GM19035 (cell line): ENCODE data around the gene TCF7.

Source experiments
- ATAC-seq: cut with Tn5 transposase; IDR thresholded peaks from one replicate; pipeline ENCODE4 v1.9.1; 2021; ENCODE audit not compliant: unreplicated experiment

TCF7 gene

DNA sequence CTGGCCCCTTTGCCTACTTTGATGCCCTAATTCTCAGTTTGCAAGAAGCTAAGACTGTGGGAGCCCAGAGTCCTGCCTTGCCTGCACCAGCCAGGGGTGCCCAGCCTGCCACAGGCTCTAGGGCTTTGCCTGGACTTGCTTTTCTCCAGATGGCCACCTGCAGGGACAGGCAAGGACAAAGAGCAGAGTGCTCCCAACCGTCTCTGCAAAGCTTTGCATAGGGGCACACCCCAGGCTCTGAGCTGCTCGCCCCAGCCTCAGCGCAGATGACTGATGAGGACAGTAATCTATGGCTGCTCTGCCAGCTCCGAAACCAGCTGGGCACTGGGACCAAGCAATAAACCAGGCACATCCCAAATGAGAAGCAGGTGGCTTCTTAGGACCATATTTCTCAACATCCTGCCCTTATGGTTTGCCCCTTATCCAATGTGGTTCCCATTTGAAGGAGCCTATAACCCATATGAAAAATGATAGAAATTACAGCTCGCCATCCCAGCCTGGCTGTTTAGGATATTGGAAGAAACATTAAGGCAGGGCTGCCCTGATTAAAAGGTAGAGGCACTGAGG lies 25.4 kb upstream of the TCF7 start:
- ATAC-seq, result no peak

DNA sequence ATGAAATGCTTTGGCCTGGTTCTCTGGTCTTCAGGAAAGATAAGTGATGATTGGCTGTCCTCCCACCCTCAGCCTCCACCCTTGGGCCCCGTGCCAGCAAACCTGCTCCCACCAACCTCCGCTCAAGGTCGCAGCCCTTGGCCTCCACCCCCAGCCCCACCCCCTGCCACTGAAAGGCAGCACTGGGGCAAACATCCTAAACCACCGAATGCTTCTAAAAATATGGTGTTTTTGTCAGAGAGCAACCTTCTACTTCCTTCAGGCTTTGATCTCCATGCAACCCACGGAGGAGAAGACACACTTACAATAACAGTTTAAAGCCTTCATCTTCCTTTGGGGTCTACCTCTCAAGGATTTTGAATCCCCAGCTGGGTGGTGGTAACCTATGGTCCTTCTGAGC lies 24.0 kb upstream of the TCF7 start:
- ATAC-seq, result no peak

DNA sequence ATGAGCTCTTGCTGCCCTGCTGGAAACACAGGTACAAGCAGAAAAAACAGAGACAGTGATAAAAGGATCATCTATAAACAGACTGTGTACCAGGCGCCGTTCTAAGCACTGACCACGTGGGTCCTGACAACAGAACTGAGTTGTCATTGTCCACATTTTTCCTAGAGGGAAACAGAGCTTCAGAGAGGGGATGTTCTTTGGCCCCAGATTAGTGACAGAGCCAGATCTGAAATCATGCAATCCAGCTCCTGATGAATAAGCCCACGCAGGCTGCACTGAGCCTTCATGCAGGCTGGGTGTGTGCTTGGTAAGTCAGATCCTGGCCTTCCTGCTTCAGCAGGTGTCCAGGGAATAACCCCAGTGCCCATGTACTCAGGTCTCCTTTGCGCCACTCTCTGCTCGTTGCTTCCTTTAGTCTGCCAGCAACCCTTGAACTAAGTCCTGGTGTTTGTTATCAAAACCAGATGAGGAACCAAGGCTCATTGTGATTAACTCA lies 22.8 kb upstream of the TCF7 start:
- ATAC-seq, result no peak

DNA sequence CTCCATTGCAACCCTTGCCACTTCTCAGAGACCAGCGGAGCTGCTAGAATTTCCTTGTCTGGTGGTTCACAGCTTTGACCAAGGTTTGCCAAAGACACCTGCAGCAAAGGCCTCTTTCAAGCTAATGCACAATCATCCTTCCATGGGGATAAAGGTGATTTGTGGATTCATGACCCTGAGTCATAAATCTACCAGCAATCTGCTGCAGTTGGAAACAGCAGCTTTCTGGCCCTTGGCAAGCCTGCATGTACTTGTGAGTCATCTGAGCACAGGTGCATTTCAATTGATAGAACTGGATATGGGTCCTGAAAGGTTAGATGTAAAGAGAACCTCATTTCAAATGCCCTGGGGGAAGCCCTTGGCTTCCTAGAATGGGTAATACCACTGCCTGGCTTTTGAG lies 21.6 kb upstream of the TCF7 start:
- no peak for ATAC-seq

DNA sequence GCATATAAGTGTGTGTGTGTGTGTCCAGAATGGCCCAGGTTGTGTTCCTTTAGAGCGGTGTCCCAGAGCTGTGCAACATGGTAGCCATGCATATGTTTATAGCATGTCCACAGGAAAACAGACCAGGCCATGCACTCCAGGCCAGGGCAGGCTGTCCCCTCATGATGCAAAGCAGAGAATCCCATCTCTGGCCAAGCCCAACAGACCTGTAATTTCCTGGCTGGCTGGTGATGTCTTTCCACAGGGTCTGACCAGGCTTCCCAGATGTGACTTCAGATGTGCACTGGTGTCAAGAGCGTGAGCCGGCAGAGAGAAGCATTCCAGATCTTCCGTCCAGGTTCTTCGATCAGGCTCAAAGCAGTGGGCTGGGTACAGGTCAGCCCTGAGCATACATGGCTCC lies 21.1 kb upstream of the TCF7 start:
- no peak for ATAC-seq

DNA sequence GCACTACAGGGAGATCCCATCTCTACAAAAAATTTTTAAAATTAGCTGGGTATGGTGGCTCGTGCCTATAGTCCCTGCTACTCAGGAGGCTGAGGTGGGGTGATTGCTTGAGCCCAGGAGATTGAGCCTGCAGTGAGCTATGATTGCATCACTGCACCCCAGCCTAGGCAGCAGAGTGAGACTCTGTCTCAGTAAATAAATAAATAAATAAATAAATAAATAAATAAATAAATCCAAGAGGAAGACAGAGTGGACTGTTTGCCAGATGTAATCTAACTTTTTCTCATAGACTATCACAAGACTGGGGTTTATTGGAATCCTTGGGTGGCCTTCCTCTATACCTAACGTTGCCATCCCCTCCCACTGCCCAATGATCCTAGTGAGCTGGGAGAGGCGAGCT lies 19.2 kb upstream of the TCF7 start:
- no peak for ATAC-seq

DNA sequence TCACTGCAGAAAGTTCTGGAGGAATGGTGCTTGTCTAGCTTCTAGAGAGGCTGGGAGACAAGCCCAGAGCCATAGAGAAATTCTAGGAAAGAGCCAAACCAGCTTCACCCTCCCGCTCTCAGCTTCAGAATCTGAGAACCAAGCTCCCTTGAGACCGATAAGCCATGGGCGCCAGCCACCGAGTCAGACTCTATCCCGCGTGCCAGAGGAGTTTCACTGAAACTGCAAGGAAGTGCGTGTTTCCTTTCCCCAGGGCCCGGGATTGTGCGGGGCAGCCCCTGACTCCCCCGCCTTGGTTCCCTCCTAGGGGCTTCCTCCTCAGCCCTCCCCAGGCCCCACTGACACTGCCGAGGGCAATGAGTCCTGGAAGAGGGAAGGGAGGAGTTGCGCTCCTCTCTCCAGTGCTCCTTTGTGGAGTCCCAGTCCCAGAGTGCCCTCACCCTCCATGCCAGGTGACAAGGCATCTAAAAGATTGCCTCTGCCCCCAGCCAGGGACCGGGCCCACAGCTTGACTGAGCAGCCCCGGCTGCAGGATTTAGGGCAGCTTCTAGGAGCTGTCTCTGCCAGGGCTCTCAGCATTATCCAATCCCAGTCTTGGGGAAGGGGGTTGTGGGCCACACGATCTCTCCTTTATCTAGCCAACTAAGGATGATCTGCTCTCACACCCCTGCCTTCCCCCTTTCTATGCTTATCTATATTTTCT lies 18.4 kb upstream of the TCF7 start:
- ATAC-seq, result no peak

DNA sequence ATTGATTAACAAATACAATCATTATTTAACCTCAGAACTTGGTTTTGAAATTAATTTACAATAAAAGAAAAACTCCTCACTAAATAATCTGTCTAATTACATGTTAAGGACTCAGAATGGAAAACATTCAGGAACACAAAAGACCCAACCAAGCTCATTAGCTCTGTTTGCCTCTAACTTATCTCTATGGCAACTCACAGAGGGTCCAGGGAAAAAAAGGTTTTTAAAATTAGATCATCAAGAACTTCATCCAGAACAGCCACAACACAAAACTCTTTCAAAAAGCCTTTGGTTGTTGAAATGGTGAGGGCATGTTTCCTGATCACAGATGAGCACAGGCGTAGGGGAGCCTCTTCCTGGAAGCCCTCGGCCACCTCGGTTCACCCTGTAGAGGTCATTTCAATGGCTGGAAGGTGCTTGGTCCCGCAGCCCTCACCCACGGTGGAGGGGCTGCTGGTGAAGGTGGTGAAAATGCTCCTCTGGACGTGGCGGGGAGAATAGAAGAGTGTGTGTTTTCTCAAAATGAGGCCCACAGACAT lies 17.2 kb upstream of the TCF7 start:
- ATAC-seq, result no peak

DNA sequence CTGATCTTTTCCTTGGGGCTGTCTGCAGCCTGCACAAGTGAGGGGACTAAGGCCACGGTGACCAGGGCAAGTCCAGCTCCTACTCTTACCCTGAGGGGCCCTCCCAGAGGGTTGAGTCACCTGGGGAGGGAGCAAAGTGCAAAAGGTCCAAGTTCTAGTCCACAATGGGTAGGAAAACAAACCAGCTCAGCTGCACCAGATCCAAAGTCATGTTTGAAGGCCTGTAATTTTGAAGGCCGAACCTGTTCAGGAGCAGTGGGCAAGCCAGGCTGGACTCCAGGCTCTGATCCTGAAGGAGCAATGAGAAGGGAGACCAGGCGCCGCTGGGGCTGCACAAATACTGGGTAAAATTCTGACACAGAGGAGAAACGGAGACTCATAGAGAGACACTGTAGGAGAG lies 15.8 kb upstream of the TCF7 start:
- ATAC-seq, result no peak

DNA sequence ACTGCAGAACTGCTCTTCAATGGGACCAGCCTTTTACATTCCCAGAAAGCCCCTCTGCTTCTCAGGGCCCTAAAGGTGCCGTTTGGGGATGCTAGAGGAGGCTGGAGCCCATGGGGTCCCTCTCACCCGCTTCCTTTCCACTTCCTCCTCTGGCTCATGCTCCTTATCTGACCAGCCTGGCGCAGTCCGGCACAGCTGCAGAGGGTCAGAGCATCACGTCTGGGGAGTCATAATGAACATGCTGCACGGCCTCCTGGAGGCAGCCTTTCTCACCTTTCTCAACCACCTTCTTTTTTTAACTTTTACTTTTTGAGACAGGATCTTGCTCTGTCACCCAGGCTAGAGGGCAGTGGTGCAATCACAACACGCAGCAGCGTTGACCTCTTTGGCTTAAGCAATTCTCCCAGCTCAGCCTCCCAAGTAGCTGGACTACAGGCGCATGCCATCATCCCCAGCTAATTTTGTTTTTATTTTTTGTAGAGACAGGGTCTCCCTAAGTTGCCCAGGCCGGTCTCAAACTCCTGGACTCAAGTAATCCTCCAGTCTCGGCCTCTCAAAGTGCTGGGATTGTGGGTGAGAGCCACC lies 15.1 kb upstream of the TCF7 start:
- ATAC-seq, result no peak

DNA sequence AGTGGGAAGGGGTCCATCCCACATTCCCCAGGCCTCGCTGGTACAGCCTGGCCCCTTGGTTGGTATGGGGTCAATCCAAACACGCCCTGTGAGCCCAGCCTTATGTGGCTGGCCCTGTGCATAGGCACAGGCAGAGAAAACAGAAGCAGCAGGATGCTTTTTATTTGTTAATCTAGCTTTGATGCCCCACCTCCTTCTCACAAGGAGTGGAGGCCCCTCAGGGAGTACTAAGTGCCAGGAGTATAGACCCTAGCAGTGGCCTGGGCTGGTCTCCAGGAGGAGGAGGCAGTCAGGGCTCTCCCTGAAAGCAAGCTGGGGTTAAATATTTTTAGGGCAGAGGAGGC lies 14.6 kb upstream of the TCF7 start:
- no peak for ATAC-seq

DNA sequence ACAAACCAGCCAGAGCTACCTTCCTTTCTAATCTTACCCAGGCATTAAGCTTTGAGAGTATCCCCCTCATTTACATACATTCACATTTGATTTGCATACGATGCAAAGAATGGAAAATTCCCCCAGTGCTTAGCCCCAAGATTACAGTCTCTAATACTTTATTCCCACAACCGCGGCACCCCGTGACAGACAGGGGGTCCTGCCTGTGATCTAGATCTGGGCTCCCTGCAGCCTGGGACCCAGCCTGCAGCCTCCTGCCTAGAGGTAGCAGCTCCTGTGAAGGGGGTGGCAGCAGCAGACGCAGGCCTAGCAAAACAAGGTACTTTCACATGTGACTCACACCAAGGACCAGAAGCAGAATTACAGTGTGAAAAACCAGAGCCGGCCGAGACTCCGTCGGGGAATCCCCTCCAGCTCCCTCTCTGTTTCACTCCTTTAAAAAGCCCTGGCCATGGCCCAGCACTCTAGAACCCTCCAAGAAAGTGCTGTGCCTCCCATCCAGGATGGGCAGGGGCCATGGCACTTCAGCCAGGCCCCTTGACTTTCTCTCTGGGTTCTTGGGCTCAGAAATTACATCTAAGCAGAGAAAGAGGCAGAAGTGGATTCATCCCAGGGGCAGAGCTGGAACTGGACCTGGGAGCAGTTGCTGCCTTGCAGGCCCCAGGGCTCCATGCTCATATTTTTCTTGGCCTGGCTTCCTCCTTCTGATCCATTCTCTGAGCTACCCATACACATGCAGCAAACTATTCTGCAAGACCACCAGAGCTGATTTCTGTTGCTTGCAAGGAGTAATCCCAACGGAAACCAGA lies 14.0 kb upstream of the TCF7 start:
- ATAC-seq, result peak; percentile 81

DNA sequence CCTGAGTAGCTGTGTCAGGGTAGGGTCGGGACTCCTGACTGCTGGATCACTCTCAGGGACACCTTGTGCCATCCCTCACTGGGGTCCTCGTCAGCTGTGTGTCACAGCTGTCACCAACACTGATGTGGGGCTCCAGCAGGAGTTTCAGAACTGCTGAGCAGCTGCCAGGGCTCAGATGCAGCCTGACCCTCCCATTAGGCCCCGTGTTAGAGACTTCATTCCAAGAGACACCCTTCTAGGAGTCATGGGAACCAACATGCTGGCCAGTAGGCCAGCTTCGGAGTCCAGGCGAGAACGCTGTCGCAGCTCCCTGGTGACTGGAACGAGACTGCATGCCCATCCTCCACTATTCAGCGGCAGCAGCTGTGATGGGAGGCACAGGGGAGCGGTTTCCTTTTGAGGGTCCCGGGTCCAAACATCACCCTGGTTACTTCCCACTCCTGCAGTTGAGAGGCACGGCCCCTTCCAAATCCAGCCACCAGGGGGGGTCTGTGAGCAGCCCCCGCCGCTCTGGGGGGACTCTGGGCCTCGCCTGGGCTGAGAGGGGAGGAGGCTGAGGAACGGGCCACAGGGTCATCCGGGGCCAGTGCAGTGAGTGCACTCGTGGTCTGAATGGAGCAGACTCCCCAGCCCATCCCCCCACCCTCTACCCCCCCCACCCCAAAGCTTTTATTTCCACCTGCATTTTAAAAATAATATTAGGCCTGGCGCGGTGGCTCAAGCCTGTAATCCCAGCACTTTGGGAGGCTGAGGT lies 12.6 kb upstream of the TCF7 start:
- ATAC-seq, result no peak

DNA sequence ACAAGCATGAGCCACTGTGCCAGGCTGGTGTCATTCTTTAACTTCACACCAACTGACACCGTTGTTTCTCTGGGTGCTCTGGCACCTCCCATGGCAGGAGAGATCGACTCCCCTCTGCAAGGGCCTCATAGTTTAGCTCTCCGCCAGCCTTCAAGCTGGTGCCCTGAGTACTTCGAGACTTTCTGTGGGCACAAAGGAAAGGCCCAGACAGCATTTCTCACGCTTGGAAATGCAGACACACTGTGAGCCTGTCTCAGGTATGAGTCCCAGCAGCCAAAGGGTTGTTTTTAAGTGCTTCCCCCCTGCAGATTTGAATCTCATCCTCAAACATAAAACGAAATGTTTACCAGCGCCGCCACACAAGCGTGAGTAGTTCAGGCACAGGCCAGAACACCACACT lies 11.1 kb upstream of the TCF7 start:
- ATAC-seq, result no peak

DNA sequence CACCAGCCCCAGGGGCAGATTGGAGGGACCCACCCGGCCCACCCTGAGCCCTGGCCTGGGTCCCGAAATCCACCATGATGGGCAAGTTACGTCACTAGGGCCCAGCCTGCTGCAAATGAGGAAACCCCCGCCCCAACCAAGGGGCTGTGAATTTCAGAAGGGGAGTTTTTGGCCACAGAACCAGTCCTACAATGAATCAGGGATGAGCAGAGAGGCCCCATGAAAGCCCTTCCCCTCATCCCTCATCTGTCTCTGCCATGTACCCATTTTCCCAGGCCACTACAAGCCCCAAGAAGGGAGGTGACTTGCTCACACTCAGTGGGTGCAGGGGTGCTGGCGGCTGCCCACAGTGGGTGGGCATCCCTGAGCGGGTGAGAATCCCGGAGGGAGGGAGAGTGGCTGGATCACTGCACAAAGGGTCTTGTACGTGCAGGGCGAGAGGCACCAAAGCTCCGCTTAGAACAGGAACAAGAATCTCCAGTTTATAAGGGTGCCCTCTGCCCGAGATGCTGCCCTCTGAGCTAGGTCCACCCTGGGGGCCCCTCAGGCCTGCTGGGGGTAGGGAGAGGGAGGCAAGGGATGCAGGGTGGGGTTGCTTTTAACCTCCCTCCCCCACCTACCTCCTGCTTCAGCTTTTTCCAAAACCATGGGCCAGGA lies 10.4 kb upstream of the TCF7 start:
- no peak for ATAC-seq

DNA sequence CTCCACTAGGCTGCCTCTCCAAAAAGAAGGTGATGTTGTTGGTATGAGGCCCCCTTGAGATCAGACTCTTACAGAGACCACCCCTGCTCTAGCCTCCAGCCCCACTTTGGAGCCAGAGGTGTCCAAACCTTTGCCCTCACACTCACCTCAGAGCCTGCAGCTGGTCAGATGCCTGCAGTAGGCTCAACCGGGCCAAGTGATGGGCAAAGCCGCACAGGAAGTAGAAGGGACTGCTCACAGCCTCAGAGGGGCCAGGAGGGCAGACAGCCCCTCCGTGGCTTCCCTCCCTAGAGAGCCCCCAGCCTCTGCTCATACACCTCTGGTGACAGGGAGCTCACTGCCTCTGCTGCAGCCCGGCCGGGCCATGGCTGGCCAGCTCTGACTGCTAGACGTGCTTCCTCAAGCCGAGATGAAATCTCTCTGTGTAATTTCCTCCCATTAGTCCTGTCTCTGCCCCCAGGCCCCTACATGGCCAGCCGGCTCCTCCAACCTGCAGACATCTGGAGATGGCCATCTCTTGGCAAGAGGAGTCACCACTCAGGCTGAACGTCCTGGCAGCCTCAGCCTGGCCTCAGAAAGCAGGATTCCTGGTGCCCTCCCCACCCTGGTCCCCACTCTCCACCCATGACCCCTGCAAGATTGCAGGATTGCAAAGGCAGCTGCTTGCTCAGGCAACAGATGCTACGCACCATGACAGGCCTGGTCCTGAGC lies 7.3 kb upstream of the TCF7 start:
- ATAC-seq, result no peak

DNA sequence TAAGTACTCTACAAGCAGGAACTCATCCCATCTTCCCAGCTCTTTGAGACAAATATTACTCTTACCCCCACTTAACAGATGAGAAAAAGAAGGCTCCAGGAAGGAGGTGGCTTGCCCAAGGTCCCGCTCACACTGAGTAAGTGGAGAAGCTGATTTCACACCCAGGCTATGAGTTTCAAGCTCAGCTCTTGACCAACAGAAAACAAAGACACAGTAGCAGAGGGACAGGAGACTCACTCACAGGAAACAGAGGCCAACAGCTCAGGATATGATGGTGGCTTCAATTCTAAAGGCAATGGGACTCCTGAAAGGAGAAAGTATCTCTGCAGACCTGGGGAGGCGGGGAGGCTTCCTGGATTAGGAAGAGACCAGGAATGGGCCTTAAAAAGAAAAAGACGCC lies 6.7 kb upstream of the TCF7 start:
- ATAC-seq, result no peak

DNA sequence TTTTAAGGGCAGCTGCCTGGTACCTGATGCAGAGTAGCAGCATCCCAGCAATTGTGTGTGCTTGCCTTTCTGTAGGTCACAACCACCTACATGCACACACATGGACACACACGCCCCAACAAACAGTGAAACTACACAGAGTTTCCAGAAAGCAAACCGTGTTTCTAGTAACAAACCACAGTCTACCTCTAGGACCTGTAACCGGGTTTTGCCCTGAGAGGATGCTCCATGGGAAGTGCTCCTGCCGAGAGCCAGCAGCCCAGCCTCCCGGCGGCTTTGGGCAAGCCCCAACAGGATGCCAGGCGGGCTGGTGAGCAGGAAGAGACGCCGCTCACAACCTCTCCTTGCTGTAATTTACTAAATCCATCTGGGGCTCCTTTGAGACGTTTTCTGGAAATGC lies 4.1 kb upstream of the TCF7 start:
- ATAC-seq, result no peak

DNA sequence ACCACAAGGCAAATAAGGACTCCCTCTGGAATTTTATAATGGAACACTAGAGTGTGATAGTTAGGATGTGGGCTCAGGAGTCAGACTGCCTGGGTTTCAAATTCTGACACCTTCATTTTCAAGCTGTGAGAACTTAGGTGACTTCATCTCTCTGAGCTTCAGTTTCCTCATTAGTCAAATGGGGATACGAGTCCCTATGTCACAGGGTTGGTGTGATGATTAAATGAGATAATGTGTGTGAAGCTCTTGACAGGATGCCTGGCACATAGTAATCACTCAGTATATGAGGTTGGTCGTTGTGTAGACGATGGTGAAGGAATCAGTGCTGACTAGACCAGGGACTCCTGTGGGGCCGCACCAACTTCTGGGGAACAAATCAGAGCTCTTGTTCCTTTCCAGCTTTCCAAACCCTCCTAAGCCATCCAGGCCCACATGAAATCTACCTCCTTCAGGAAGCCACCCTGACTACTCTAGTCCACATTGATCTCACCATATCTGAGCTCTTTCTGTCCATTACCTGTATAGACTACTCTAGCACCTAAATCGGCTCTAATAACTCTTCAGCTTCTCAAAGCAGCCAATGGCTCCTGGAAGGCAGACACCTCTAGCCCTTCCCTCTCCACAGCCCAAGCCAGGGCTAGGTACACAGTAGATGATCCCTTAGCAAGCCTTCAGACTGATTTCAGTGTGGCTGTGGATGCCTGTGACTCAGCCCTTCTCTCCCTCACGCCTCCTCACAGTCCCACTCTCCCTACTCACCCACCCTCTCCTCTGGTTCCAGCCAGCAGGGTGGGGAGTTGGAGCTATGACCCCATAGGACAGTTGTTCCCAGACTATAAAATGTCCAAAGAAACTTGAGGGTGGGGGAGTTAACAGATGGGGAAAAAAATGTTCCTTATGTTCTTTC lies 2.5 kb upstream of the TCF7 start:
- ATAC-seq, result no peak
